Activated gamma-delta T cell treated with Interleukin-2 at 50 U/mL for 16 hours (primary cell): ENCODE measurements around the gene SNAP29.
"Not testable (repeated sequence)": the region's sequence is repeated elsewhere in the genome, so short reads cannot be mapped to it uniquely, and the experiment has no call there.

Source experiments
- DNase-seq: peaks from one replicate; pipeline ENCODE4 v3.0.0-alpha.2; 2020

Gene SNAP29

GRCh38 chr22:20836987-20837823 is 21.6 kb upstream of the SNAP29 start:
- no peak for DNase-seq

- not testable (repeated sequence) for DNase-seq
Observed at GRCh38 chr22:20839354-20839753, 19.5 kb upstream of the SNAP29 start.

- DNase-seq = no peak
Observed at GRCh38 chr22:20839837-20840645, 18.8 kb upstream of the SNAP29 start.

- no peak for DNase-seq
Observed at GRCh38 chr22:20840646-20841371, 18.0 kb upstream of the SNAP29 start.

GRCh38 chr22:20843501-20843900 is 15.3 kb upstream of the SNAP29 start:
- no peak for DNase-seq

GRCh38 chr22:20844055-20845037 is 14.5 kb upstream of the SNAP29 start:
- no peak for DNase-seq

GRCh38 chr22:20847318-20847822 is 11.4 kb upstream of the SNAP29 start:
- DNase-seq = no peak

- no peak for DNase-seq
Observed at GRCh38 chr22:20852076-20852475, 6.7 kb upstream of the SNAP29 start.

GRCh38 chr22:20852503-20852902 is 6.3 kb upstream of the SNAP29 start:
- no peak for DNase-seq

GRCh38 chr22:20853236-20853660 is 5.6 kb upstream of the SNAP29 start:
- DNase-seq = no peak

- DNase-seq = no peak
Observed at GRCh38 chr22:20857247-20857643, 1.6 kb upstream of the SNAP29 start.

GRCh38 chr22:20857838-20858614 is 781 bp upstream of the SNAP29 start:
- DNase-seq = peak; percentile 79

- no peak for DNase-seq
Observed at GRCh38 chr22:20859615-20860014, 808 bp downstream of the SNAP29 start.

GRCh38 chr22:20862540-20862939 is 3.7 kb downstream of the SNAP29 start:
- no peak for DNase-seq

GRCh38 chr22:20863366-20863765 is 4.6 kb downstream of the SNAP29 start:
- DNase-seq = no peak

GRCh38 chr22:20864186-20864908 is 5.5 kb downstream of the SNAP29 start:
- no peak for DNase-seq

GRCh38 chr22:20865331-20865730 is 6.5 kb downstream of the SNAP29 start:
- DNase-seq = no peak

GRCh38 chr22:20865875-20866445 is 7.2 kb downstream of the SNAP29 start:
- no peak for DNase-seq

- DNase-seq = no peak
Observed at GRCh38 chr22:20866736-20867135, 7.9 kb downstream of the SNAP29 start.
